DND-41 (cell line): ENCODE results near the gene FKBP1C.

Source experiments
- ATAC-seq: fragments of 200-7000 bp; cut with Tn5 transposase; 3 replicates; pipeline ENCODE4 v1.9.1; 2021; ENCODE audit warnings: low read depth; ENCODE audit not compliant: insufficient read depth
- DNase-seq: peaks from one replicate; pipeline ENCODE4 v3.0.0-alpha.2; 2020
- H2AFZ ChIP-seq: 2 replicates; pipeline ENCODE4 v1.6.0; 2012; ENCODE audit warnings: low read depth, low read length
- H3K27ac ChIP-seq: 2 replicates; pipeline ENCODE4 v1.5.1; 2012; ENCODE audit warnings: low read length, inconsistent platforms
- H3K27me3 ChIP-seq: fragments of 200-600 bp; sonication (generic); 2 replicates; pipeline ENCODE4 v1.6.0; 2012; ENCODE audit warnings: low read length, mild to moderate bottlenecking, inconsistent platforms; ENCODE audit not compliant: insufficient read depth, poor library complexity
- H3K36me3 ChIP-seq: 2 replicates; pipeline ENCODE4 v1.5.1; 2012; ENCODE audit warnings: low read length, inconsistent platforms; ENCODE audit not compliant: insufficient read depth
- H3K4me1 ChIP-seq: 2 replicates; pipeline ENCODE4 v1.5.1; 2012; ENCODE audit warnings: mild to moderate bottlenecking, low read length; ENCODE audit not compliant: insufficient read depth
- H3K4me2 ChIP-seq: 2 replicates; pipeline ENCODE4 v1.6.0; 2012; ENCODE audit warnings: mild to moderate bottlenecking, moderate library complexity, low read length, inconsistent platforms; ENCODE audit not compliant: insufficient read depth
- H3K4me3 ChIP-seq, 2 experiments: fragments of 200-600 bp in 1 of 2; shearing (Covaris generic) in 1 of 2; 2 replicates each; pipeline ENCODE4 v1.5.1; 2012 to 2016; ENCODE audit warnings: inconsistent platforms in 2 of 2, low read length in 2 of 2, mild to moderate bottlenecking in 2 of 2, low read depth in 1 of 2, moderate library complexity in 1 of 2
- H3K79me2 ChIP-seq: 2 replicates; pipeline ENCODE4 v1.6.0; 2012; ENCODE audit warnings: low read length, inconsistent platforms; ENCODE audit not compliant: insufficient read depth
- H3K9ac ChIP-seq: 2 replicates; pipeline ENCODE4 v1.6.0; 2012; ENCODE audit warnings: low read depth, mild to moderate bottlenecking, inconsistent platforms, low read length, moderate library complexity
- H3K9me3 ChIP-seq: 2 replicates; pipeline ENCODE4 v1.5.1; 2012; ENCODE audit warnings: low read length, moderate library complexity, mild to moderate bottlenecking, inconsistent platforms; ENCODE audit not compliant: insufficient read depth, severe bottlenecking
- H4K20me1 ChIP-seq: 2 replicates; pipeline ENCODE4 v1.6.0; 2012; ENCODE audit warnings: low read length; ENCODE audit not compliant: insufficient read depth
- CTCF ChIP-seq: IDR thresholded peaks from 2 replicates; pipeline ENCODE4 v1.5.1; 2012; ENCODE audit warnings: borderline replicate concordance, low read length, moderate library complexity, mild to moderate bottlenecking; ENCODE audit not compliant: poor library complexity, severe bottlenecking; ENCODE audit errors: extremely low read depth
- EZH2 ChIP-seq: IDR thresholded peaks from 3 replicates; pipeline ENCODE4 v1.6.1; 2012; ENCODE audit warnings: borderline replicate concordance, low read depth, mild to moderate bottlenecking, moderate library complexity, low read length, inconsistent platforms; ENCODE audit not compliant: severe bottlenecking

Gene FKBP1C

GRCh38 chr6:63180367-63180766, 30.9 kb upstream of the FKBP1C start:
- no peak overlapping the region for H3K4me2 ChIP-seq
- H3K27ac ChIP-seq: no peak overlapping the region
- no peaks in the 10 kb centered on the region for H3K79me2 ChIP-seq
- H3K36me3 ChIP-seq: no peaks in the 10 kb centered on the region
- ATAC-seq: no peak
- H3K27me3 ChIP-seq: no peaks in the 10 kb centered on the region
- H3K9ac ChIP-seq: no peak overlapping the region
- no peak overlapping the region for H3K4me3 ChIP-seq
- no peak for DNase-seq
- H3K9me3 ChIP-seq: no peaks in the 10 kb centered on the region
- no peak overlapping the region for H2AFZ ChIP-seq
- TF ChIP-seq CTCF (no peak), EZH2 (no peak)
- no peaks in the 10 kb centered on the region for H4K20me1 ChIP-seq
- H3K4me1 ChIP-seq: no peaks in the 10 kb centered on the region

- ATAC-seq: no peak
- no peaks in the 10 kb centered on the region for H4K20me1 ChIP-seq
- no peaks in the 10 kb centered on the region for H3K27me3 ChIP-seq
- no peak overlapping the region for H3K4me3 ChIP-seq
- no peaks in the 10 kb centered on the region for H3K9me3 ChIP-seq
- no peaks in the 10 kb centered on the region for H3K4me1 ChIP-seq
- TF ChIP-seq CTCF: no peak
- no peak for TF ChIP-seq EZH2
- no peak overlapping the region for H3K27ac ChIP-seq
- H2AFZ ChIP-seq: no peak overlapping the region
- DNase-seq: no peak
- no peaks in the 10 kb centered on the region for H3K36me3 ChIP-seq
- no peak overlapping the region for H3K9ac ChIP-seq
- H3K4me2 ChIP-seq: no peak overlapping the region
- no peaks in the 10 kb centered on the region for H3K79me2 ChIP-seq
Observed at GRCh38 chr6:63186970-63187369, 24.3 kb upstream of the FKBP1C start.

GRCh38 chr6:63188828-63189227, 22.4 kb upstream of the FKBP1C start:
- H3K4me1 ChIP-seq: no peaks in the 10 kb centered on the region
- H3K9ac ChIP-seq: no peak overlapping the region
- no peaks in the 10 kb centered on the region for H3K79me2 ChIP-seq
- no peak overlapping the region for H3K4me2 ChIP-seq
- TF ChIP-seq CTCF: no peak
- no peak for TF ChIP-seq EZH2
- H3K9me3 ChIP-seq: no peaks in the 10 kb centered on the region
- ATAC-seq (no peak), DNase-seq (no peak)
- no peak overlapping the region for H3K27ac ChIP-seq
- H3K27me3 ChIP-seq: no peaks in the 10 kb centered on the region
- no peak overlapping the region for H2AFZ ChIP-seq
- H3K4me3 ChIP-seq: no peak overlapping the region
- no peaks in the 10 kb centered on the region for H4K20me1 ChIP-seq
- no peaks in the 10 kb centered on the region for H3K36me3 ChIP-seq

- Histone ChIP-seq H3K9ac (no peak overlapping the region), H3K36me3 (no peaks in the 10 kb centered on the region), H3K4me2 (no peak overlapping the region), H3K4me1 (no peaks in the 10 kb centered on the region), H3K9me3 (no peaks in the 10 kb centered on the region), H2AFZ (no peak overlapping the region), H3K27me3 (no peaks in the 10 kb centered on the region), H4K20me1 (no peaks in the 10 kb centered on the region), H3K4me3 (no peak overlapping the region), H3K27ac (no peak overlapping the region), H3K79me2 (no peaks in the 10 kb centered on the region)
- no peak for TF ChIP-seq CTCF
- TF ChIP-seq EZH2: no peak
- DNase-seq (no peak), ATAC-seq (no peak)
Observed at GRCh38 chr6:63193324-63193723, 17.9 kb upstream of the FKBP1C start.
